HG03432 (cell line): Measurements from ENCODE around the gene MAGEF1.
"Not testable (repeated sequence)": the region's sequence is repeated elsewhere in the genome, so short reads cannot be mapped to it uniquely, and the experiment has no call there.

Source experiments
- ATAC-seq: cut with Tn5 transposase; IDR thresholded peaks from one replicate; pipeline ENCODE4 v1.9.1; 2021; ENCODE audit warnings: mild to moderate bottlenecking, moderate library complexity; ENCODE audit not compliant: unreplicated experiment

MAGEF1 gene

DNA sequence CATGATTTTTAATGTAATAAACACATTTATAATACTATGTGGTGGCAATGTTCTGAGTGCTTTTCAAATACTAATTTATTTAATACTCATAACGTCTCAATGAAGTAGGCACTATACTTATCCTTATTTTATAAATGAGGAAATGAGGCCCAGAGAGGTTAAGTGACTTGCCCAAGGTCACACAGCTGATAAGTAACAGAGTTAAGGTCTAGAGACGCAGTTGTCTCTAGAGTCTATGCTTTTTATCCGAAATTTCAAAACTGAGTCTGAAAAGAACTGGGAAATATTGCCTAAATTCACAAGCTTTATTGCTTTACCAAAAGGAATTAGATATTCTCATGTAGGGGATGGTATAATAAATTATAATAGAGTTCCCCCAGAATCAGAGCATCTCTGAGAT is 31.4 kb upstream of the MAGEF1 start:
- no peak for ATAC-seq

- ATAC-seq = no peak
Observed at GRCh38 chr3:184742676-184743135, 30.8 kb upstream of the MAGEF1 start.

DNA sequence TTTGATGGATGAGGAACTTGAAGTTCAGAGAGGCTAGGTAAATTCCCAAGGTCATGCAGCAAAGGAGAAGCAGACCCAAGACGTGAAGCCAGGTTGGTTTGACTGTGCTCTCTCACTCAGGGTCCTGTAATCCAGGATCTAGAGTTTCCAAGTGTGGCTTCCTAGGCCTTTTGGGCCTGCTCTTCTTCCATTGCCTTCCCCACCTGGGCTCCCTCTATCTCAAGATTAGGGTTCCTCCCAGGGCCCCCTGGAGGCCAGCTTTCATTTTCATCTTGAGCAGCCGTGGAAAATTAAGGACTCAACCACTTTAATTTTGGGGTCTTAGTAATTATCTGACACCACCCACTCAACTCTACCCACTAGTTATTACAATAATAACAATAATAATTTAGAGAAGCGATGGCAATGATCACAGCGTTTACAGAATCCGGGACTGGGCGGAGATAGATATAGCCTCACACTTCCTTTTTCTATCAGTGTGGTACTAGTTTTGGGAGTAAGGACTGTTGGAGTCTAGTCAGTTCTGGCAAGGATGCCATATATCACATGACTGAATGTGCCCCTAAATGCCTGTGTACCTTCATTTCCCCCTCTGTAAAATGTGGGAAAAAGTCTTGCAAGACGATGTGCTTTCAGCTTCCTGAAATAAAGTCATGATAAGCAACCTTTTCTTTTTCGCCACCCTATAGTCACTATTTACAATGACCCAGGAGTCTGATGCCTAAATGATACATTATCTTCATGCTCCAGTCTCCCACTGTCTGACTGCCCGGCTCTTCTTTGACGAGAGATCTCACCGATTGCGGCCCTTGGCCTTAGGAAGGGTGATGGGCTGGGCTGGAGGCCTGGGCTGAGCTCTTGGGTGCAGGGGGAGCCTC is 30.2 kb upstream of the MAGEF1 start:
- no peak for ATAC-seq

- no peak for ATAC-seq
Observed at GRCh38 chr3:184741259-184741556, 29.3 kb upstream of the MAGEF1 start.

GRCh38 chr3:184740509-184741258 is 28.8 kb upstream of the MAGEF1 start:
- no peak for ATAC-seq

DNA sequence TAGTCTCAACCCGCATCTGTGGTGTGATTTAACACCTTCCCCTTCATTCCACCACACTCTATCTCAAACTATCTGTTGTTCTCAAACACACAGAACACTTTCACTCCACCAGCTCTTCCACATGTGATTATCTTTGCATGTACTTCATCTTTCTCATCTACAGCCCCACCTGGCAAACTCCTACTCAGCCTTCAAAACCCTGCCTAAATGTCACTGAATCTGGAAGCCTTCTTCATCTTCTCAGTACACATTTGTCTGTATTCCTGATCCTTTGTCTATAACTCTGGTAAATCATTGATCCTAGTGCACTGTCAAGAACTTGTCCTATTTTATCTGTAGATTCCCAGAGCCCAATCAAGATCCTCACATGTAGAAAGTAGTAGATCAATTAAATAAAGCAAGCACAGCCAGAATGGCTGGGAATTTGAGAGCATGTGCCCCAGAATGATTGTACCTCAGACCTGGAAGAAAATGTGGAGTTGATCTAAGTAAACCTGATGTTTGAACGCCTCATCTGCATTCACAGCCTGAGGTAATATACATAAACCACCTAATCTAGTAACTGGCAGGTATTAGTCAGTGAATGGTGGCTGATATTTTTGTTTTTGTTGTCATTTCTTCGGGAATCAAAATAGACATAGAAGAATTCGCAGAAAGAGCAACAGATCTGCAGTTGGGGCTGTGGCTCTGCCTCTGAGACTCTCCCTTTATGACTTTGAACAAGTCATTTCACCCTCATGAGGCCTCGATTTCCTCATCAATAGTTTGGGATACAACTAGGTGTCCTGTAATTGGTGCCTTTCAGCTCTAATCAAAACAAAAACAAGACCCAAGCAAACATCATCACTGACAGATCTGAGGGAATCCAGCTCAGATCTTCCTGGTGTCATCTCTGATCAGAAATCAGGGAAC is 28.0 kb upstream of the MAGEF1 start:
- ATAC-seq = no peak

DNA sequence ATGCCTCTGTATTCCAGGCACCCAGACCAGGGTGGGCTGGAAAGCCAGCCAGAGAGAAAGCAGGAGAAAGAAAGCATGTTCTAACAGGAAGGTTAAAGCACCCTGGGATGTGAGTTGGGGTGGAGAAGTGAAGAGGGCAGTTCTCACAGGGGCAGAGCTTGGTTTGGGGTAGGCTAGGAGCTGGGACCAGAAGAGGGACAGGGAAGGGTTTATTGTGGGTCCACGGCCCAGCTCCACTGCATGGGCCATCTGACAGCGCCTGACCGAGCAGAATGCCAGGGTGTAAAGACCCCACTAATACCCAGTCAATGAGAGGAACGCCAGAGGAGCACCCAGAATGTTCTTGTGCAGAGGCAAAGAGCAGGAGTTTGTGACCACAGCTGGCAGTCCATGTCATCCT is 27.1 kb upstream of the MAGEF1 start:
- no peak for ATAC-seq

GRCh38 chr3:184738506-184738890 is 26.6 kb upstream of the MAGEF1 start:
- ATAC-seq = no peak

- no peak for ATAC-seq
Observed at GRCh38 chr3:184737641-184738505, 26.0 kb upstream of the MAGEF1 start.

DNA sequence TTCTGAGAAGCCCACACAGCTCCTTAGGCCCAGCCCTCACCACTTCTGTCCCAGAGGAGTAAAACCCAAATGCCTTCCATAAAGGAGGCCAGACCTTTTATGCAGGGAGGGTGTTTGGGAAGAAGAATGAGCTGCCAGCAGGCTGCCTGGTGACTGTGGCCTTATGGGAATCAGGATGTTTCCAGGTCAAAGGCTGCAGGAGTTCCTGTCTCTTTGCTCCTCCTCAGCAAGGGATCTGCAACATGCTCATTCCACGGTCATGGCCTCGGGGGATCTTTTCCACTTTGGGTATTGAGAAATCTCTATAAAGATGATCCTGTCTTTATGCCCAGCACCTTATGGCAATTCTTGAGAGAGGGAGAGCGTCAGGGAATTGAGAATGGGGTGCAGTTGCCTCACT is 25.2 kb upstream of the MAGEF1 start:
- ATAC-seq = no peak

DNA sequence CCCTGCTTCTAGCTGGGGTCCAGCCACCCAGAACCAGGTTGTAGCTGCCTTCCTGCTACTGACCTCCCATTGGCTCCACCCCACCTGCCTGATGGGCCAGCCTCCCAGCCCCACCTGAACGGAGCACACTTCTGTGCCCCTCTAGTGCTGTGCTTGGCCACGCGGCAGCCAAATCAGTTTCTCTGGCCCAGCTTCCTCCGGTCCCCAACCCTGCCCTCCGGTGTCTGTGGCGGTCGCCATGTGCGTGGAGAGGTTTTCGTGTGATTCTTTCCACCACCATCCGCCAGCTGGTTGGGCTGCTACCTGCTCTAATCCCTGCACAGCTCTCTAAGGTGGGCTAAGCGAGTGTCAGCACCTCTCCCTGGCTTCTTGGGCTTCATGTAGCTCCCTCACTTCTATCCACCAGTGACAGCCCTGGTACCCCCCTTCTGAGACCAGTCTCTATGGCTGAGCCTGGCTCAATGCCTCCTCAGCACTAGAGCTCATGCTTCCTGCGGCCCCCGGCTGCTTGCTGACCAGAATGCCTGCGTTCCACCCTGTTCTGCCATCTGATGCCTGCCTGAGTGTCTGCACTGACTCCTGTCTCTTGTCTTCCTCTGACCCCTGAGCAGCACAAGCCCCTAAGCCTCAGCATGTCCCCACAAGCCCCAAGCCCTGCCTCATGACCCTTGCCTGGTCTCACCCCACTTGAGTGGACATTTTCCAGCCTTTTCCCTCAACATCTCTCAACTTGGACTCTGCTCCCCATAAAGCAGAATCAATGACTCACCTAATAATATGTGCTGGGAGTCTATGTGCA is 23.2 kb upstream of the MAGEF1 start:
- ATAC-seq = no peak

GRCh38 chr3:184733971-184734608 is 22.2 kb upstream of the MAGEF1 start:
- ATAC-seq = no peak

GRCh38 chr3:184733181-184733580 is 21.3 kb upstream of the MAGEF1 start:
- ATAC-seq = no peak

GRCh38 chr3:184731786-184732537 is 20.1 kb upstream of the MAGEF1 start:
- ATAC-seq = no peak

DNA sequence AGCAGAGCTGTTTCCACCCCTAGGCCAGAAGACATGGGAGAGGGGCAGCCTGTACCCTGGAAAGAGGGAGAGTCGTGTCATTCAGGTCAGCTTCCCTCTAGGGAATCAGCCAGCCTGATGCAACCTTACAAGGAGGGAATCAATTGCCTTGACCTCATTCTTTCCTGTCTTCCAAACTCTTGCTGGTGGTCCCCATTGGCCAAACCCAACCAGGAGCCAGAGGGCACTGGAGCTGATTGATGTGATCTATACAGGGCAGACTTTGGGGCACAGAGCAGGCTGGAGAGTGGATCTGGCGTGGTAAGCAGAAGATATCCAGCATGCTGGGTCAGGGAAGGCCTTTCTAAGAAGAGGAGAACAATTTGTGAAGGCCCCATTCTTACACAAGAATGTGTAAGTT is 19.1 kb upstream of the MAGEF1 start:
- ATAC-seq = no peak

- not testable (repeated sequence) for ATAC-seq
Observed at GRCh38 chr3:184729154-184729553, 17.3 kb upstream of the MAGEF1 start.

DNA sequence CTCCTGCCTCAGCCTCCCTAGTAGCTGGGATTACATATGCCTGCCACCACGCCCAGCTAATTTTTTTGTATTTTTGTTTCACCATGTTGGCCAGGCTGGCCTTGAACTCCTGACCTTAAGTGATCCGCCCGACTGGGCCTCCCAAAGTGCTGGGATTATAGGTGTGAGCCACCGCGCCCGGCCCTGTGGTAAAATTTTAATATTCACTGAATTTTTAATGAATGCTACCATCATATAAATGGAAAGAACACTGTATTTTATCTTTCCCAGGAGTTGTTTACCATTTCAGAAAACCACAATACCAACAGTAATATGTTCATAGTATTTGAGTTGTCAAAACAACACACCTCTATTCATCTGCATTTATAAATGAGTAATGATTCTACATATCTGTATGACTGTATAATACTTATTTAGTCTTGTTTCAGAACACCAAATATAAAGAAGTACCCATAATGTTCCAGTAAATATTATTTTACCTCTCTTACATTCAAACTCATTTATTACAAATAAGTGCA is 16.2 kb upstream of the MAGEF1 start:
- ATAC-seq = no peak

DNA sequence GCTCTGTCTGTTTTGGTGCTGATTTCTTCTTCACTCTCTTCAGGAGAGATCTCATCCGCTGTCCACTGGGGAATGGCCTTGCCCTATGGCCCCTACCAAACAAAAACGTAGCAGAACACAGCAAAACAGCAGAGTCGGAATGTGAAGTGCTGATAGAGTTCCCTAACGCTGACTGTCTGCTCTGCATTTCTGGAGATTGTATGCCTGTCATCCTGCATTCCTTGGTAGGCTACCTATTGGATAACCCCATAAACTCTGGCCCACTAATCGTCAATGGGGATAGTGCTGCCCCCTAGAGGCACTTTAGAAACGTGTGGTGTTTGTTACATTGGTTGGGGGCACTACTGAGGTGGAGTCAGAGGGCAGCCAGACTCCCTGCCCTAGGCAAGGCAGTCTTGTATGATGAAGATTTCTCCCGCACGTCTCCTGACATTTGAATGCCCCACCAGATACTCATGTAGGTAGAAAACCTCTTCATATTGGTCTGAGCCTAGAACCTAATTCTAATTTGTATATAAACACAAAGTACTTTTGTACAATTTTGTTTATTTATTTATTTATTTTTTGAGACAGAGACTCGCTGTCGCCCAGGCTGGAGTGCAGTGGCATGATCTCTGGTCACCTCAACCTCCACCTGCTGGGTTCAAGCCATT is 15.6 kb upstream of the MAGEF1 start:
- ATAC-seq = no peak
